Liver (tissue), 3 donors: ENCODE measurements around the gene CASZ1.

Experiments used
- ATF3 ChIP-seq: IDR thresholded peaks from 2 replicates; pipeline ENCODE4 v1.6.1; 2016; ENCODE audit warnings: antibody characterized with exemption
- CTCF ChIP-seq: fragments of 150-350 bp; IDR thresholded peaks from 2 replicates; pipeline ENCODE4 v1.5.1; 2017; ENCODE audit warnings: improper control_type of control experiment, low read depth, low read length; ENCODE audit not compliant: missing input control
- EGR1 ChIP-seq, 2 donors: IDR thresholded peaks; 2 replicates each; pipeline ENCODE4 v1.6.1; 2016 to 2018; ENCODE audit warnings: antibody characterized with exemption in 2 of 2, low read depth in 2 of 2
- FOXA1 ChIP-seq: IDR thresholded peaks from 2 replicates; pipeline ENCODE4 v1.6.1; 2016; ENCODE audit warnings: antibody characterized with exemption
- JUND ChIP-seq, 2 donors: IDR thresholded peaks; 2 replicates each; pipeline ENCODE4 v1.6.1; 2016; ENCODE audit warnings: antibody characterized with exemption in 2 of 2
- MAX ChIP-seq: IDR thresholded peaks from 2 replicates; pipeline ENCODE4 v1.6.1; 2016; ENCODE audit warnings: antibody characterized with exemption
- REST ChIP-seq: IDR thresholded peaks from 2 replicates; pipeline ENCODE4 v1.6.1; 2016; ENCODE audit warnings: antibody characterized with exemption, mild to moderate bottlenecking
- TAF1 ChIP-seq: conservative IDR thresholded peaks from 2 replicates; pipeline ENCODE4 v1.6.1; 2016; ENCODE audit warnings: antibody characterized with exemption, mild to moderate bottlenecking
- YY1 ChIP-seq: IDR thresholded peaks from 2 replicates; pipeline ENCODE4 v1.6.1; 2016; ENCODE audit warnings: antibody characterized with exemption, mild to moderate bottlenecking
- donor health status: healthy.
- donor health status: healthy.

- no peak for TF ChIP-seq CTCF
- TF ChIP-seq REST, result no peak
- TF ChIP-seq FOXA1, result no peak
- no peak for TF ChIP-seq JUND (IDR thresholded peaks at IDR 0.05)
- no peak for TF ChIP-seq TAF1
- TF ChIP-seq YY1, result no peak
- TF ChIP-seq MAX, result no peak
- no peak for TF ChIP-seq ATF3
- TF ChIP-seq EGR1 (IDR thresholded peaks at IDR 0.05; ENCODE audit: low read depth in 2 of 2), result no peak
These were observed 17.2 kb downstream of the CASZ1 start for GRCh38 chr1:10779201-10779600.
